Thymus (tissue), 11 donors: ENCODE data around the gene ARHGAP15. TPM values are rescaled to one million over a fixed set of nuclear protein-coding genes. Genes with fewer than 3 reads are reported as not detected.

ENCODE experiments used
- DNase-seq, 9 donors: peaks; one replicate each; pipeline ENCODE4 v3.0.0-alpha.2; 2013; ENCODE audit warnings: low spot score in 9 of 9, low read depth in 6 of 9, missing footprints in 1 of 9
- H3K27ac ChIP-seq, 2 donors: one replicate each; pipeline ENCODE4 v1.5.1; 2013; ENCODE audit warnings: control low read depth in 1 of 2, low read depth in 1 of 2, low read length in 1 of 2, mild to moderate bottlenecking in 1 of 2, moderate library complexity in 1 of 2
- H3K27me3 ChIP-seq, 2 donors: one replicate each; pipeline ENCODE4 v1.5.1; 2013; ENCODE audit warnings: low read length in 1 of 2; ENCODE audit not compliant: control insufficient read depth in 2 of 2, insufficient read depth in 1 of 2
- H3K36me3 ChIP-seq, 2 donors: one replicate each; pipeline ENCODE4 v1.5.1; 2013; ENCODE audit warnings: low read length in 1 of 2, mild to moderate bottlenecking in 1 of 2, moderate library complexity in 1 of 2; ENCODE audit not compliant: control insufficient read depth in 2 of 2, insufficient read depth in 2 of 2
- H3K4me1 ChIP-seq, 2 donors: one replicate each; pipeline ENCODE4 v1.5.1; 2013; ENCODE audit warnings: low read length in 2 of 2; ENCODE audit not compliant: control insufficient read depth in 2 of 2, insufficient read depth in 2 of 2
- H3K4me3 ChIP-seq, 2 donors: one replicate each; pipeline ENCODE4 v1.5.1; 2013; ENCODE audit warnings: low read length in 2 of 2, control low read depth in 1 of 2, mild to moderate bottlenecking in 1 of 2
- H3K9me3 ChIP-seq, 2 donors: one replicate each; pipeline ENCODE4 v1.5.1; 2013; ENCODE audit warnings: low read length in 1 of 2, mild to moderate bottlenecking in 1 of 2; ENCODE audit not compliant: control insufficient read depth in 2 of 2, insufficient read depth in 1 of 2
- WGBS: extraction: QIAGEN DNeasy Blood & Tissue Kit; methylation state at CpG from one replicate; pipeline ENCODE4 v1.1.7; 2013; 5-methylcytosine and 5-hydroxymethylcytosine counted together
- polyA plus RNA-seq: library from polyadenylated mRNA; stranded (reverse); fragments of 200-250 nt; gene quantifications from one replicate; pipeline ENCODE4 v1.2.3, GENCODE V29; 2013
- total RNA-seq: library from RNA; stranded (reverse); fragments of 120-200 nt; gene quantifications from one replicate; pipeline ENCODE4 v1.2.4, GENCODE V29; 2013
- donor health status: healthy.

ARHGAP15 gene
- total and polyA plus RNA-seq, 2 donors = 55.8 to 182 TPM

DNA sequence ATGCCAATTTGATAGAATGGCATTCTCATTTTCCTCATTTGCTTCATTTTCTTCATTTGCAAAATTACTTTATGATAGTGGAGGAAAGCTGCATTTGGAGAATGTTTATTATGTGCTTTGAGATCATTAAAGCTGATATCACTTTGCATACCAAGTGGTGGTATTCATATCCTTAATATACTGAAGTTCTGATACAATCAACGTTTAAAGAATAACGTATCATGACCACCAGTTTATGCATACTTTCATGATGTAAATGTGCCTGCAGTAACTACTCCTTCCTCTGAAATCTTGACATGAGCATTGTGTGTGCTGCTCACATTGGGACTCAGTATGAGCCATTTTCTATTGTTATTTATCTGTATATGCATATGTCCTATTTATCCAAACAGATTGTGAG lies 302.1 kb downstream of the ARHGAP15 start:
- no peak for DNase-seq
- H3K27ac ChIP-seq = no peak overlapping the region
- H3K4me1 ChIP-seq = no peaks in the 10 kb centered on the region
- no peaks in the 10 kb centered on the region for H3K27me3 ChIP-seq
- peaks cover 0 to 5% of the 10 kb centered on the region in 2 donors for H3K36me3 ChIP-seq
- no peaks in the 10 kb centered on the region for H3K9me3 ChIP-seq
- WGBS = 96% methylated on average over 2 of the region's 2 CpGs
- no peak overlapping the region for H3K4me3 ChIP-seq

DNA sequence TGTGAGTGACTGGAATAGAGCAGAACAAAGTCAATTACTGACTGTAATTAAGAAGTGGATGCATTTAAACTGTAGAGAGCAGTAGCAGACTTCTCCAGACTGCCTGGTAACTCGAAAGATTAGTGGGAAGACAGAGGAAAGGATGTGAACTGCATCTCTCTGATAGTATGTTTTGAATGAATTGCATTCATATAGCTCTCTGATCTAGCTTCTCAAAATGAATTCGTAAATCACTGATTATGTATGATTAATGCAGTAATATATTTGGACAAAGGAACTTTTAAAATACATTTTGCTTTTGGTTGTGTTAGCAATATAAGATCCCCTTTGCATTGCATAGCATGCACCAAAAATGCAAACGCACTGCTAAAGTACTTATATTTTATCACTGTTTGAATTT lies 304.0 kb downstream of the ARHGAP15 start:
- no peak for DNase-seq
- Histone ChIP-seq H3K27me3 (no peaks in the 10 kb centered on the region), H3K4me3 (no peak overlapping the region), H3K4me1 (no peaks in the 10 kb centered on the region), H3K27ac (no peak overlapping the region), H3K9me3 (no peaks in the 10 kb centered on the region), H3K36me3 (peaks cover 4 to 17% of the 10 kb centered on the region in 2 donors)
- WGBS = 94% methylated on average over 3 of the region's 3 CpGs

DNA sequence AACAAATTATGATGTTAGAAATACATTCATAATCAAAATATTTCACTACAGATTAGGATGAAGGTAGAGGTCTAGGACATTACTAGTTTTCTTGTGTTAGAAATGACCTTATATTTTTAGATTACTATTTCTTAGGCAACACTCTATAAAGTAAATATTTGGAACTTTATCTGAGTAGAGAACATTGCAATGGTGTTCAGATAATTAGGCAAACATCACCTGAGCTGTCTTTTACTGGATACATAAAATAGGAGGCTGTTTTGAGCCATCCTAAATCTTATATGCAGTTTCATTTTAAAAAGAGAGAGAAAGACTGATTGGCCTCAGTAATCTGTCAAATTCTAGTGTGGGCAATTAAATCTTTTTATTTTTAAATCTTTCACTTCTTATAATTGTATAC lies 304.6 kb downstream of the ARHGAP15 start:
- Histone ChIP-seq H3K4me1 (no peaks in the 10 kb centered on the region), H3K27me3 (no peaks in the 10 kb centered on the region), H3K36me3 (peaks cover 4 to 17% of the 10 kb centered on the region in 2 donors), H3K9me3 (no peaks in the 10 kb centered on the region), H3K4me3 (no peak overlapping the region), H3K27ac (no peak overlapping the region)
- no peak for DNase-seq

DNA sequence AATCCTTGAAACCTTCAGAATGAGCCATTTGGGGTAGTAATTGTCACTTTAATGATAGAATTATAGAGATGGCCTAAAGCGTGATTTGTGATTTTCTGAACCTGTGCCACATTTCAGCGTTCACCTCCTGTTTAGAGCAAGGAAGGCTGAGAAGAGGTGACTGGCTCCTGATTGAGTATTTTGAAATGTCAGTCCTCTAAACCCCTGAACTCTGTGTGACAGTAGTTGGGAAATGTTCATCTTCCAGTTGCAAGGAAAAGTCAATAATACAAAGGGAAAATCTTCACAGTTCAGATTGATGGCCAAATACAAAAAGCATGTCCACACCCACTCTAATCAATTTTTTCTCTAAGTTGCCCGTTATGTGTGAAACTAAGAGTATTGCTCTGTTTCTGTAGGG lies 305.2 kb downstream of the ARHGAP15 start:
- DNase-seq = no peak
- H3K9me3 ChIP-seq = no peaks in the 10 kb centered on the region
- no peaks in the 10 kb centered on the region for H3K4me1 ChIP-seq
- H3K27me3 ChIP-seq = no peaks in the 10 kb centered on the region
- no peak overlapping the region for H3K4me3 ChIP-seq
- H3K36me3 ChIP-seq = peaks cover 4 to 19% of the 10 kb centered on the region in 2 donors
- no peak overlapping the region for H3K27ac ChIP-seq
- WGBS = 99% methylated on average over 3 of the region's 3 CpGs

DNA sequence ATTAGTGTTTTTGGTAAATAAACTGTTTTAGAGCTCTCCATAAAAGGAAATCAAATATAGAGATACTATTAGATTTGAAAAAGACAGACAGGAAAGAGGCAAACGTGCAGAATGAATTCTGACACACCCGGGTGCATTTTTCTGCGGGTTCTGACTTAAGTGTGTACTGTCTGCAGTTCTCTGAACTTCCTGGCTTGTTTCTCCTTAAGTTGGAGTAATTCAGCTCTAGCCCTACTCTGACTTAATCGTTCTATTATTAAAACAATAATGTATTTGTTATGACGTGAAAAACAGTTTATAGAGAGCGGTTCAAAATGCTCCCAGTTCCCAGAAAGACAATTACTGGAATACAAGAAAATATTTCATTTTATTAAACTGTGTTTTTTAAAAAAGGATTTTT lies 305.9 kb downstream of the ARHGAP15 start:
- Histone ChIP-seq H3K9me3 (no peaks in the 10 kb centered on the region), H3K36me3 (peaks cover 4 to 19% of the 10 kb centered on the region in 2 donors), H3K27me3 (no peaks in the 10 kb centered on the region), H3K4me3 (no peak overlapping the region), H3K4me1 (no peaks in the 10 kb centered on the region), H3K27ac (no peak overlapping the region)
- no peak for DNase-seq
- WGBS = 96% methylated on average over 6 of the region's 6 CpGs

DNA sequence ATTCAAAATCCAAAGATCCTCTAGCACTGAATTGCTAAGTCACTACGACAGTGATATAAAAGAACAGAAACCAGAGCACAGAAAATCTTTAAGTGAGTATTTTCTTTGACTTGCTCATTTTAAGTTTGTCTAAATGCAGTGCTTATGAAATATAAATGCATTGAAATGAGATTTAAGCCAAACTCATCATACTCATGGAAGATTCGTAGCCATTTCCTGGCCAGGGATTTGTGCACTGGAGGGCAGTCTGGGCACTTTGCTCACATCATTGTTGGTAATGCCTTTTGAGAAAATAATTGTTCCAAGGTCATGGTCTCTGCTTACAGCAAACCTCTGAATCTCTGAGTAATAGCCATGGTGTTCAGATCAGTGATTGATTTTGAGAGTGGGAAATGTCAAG lies 307.7 kb downstream of the ARHGAP15 start:
- no peaks in the 10 kb centered on the region for H3K27me3 ChIP-seq
- H3K9me3 ChIP-seq = no peaks in the 10 kb centered on the region
- H3K4me3 ChIP-seq = no peak overlapping the region
- no peaks in the 10 kb centered on the region for H3K4me1 ChIP-seq
- peaks cover 4 to 19% of the 10 kb centered on the region in 2 donors for H3K36me3 ChIP-seq
- H3K27ac ChIP-seq = no peak overlapping the region
- 77% methylated on average over 2 of the region's 2 CpGs for WGBS
- no peak for DNase-seq

DNA sequence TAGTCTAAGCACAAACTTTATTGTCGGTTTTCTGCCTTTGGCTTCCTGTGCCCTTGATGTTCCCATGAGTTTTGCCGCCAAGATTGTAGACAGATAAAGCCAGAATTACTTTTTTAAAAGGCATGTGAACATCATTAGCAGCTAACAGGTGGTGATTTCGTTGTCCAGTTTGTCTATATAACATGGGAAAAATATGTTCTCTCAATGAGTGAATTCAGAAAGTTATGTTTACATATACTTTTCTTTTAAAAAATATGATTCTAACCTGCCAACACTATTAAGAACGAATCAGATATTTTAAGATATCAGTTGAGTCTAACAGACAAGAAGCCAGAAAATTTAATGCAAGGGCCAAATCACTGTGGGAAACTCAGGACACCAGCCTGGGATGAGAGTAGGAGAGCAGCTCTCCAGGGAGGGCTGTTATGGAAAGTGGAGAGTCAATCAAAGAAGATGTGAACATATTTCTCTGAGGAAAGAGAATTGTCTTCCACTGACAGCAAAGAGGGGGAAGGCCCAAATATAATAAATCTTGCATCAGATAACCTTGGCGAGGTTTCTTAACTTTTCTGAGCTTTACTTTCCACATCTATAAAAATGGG lies 311.3 kb downstream of the ARHGAP15 start:
- DNase-seq = no peak

DNA sequence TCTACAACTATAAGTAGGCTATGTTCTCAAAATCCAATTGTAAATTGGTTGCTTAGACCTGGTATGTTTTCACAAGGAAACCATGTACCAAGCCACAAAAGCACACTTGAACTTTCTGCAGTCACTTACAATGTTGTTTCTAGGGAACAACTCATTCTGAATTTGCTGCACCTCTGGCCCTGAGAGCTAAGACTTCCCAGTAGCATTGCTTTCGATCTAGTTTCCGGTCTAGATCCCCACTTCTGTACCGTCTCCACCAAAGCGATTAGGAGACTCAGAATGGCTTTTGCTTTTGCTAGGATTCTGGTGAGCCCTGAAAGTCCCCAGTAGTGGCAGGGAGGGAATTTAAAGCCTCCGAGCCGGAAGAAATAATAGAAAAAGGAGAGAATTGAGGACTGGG lies 313.0 kb downstream of the ARHGAP15 start:
- WGBS = 99% methylated on average over 6 of the region's 6 CpGs
- no peak for DNase-seq
- Histone ChIP-seq H3K27me3 (no peaks in the 10 kb centered on the region), H3K4me1 (no peaks in the 10 kb centered on the region), H3K9me3 (no peaks in the 10 kb centered on the region), H3K27ac (no peak overlapping the region), H3K36me3 (peaks cover under 1 to 10% of the 10 kb centered on the region in 2 donors), H3K4me3 (no peak overlapping the region)

More for the DNA sequence above, 311.3 kb downstream of the ARHGAP15 start:
- H3K4me1 ChIP-seq = no peaks in the 10 kb centered on the region
- no peaks in the 10 kb centered on the region for H3K27me3 ChIP-seq
- no peaks in the 10 kb centered on the region for H3K9me3 ChIP-seq
- no peak overlapping the region for H3K27ac ChIP-seq
- peaks cover 4 to 19% of the 10 kb centered on the region in 2 donors for H3K36me3 ChIP-seq
- H3K4me3 ChIP-seq = no peak overlapping the region
- 95% methylated on average over 5 of the region's 5 CpGs for WGBS

DNA sequence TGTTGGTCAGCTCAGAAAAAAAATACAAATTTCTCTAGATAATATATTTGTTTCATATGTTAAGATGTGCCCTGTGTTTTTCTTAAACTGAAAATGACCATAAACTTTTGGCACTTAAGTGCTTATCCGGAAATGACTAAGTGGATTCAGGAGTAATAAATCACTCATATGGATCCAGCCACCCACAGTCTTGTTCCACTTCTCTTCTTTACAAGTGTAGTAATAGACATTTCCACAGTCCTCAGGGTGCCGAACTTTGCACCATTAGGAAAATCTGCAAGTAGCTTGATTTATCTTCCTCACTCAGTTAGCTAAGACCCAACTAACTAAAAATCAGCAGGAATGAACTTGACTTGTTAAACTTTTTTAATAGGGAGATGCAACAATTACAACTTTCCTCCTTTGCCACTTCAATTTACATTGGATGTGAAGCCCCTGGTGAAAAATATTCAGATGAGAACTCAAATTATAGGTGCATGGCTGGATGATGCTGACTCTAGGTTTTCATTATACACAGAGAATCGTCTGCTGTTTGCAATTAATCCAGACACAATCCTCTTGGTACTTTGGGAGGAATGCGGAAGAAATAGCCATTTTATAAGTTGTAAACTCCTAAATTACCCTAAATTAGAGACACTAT lies 322.5 kb downstream of the ARHGAP15 start:
- Histone ChIP-seq H3K9me3 (no peaks in the 10 kb centered on the region), H3K36me3 (no peaks in the 10 kb centered on the region), H3K4me1 (no peaks in the 10 kb centered on the region), H3K27me3 (no peaks in the 10 kb centered on the region), H3K27ac (no peak overlapping the region), H3K4me3 (no peak overlapping the region)
- 78% methylated on average over 4 of the region's 4 CpGs for WGBS
- DNase-seq = no peak
